HPDE6-E6E7 (cell line): ENCODE results near the gene GRB10.
A peak's percentile ranks its signal among the peaks of the same experiment; 100 is the strongest.

Experiments used
- DNase-seq: peaks from one replicate; pipeline ENCODE4 v3.0.0; 2011; ENCODE audit warnings: missing footprints; ENCODE audit errors: extremely low spot score

Gene GRB10

DNA sequence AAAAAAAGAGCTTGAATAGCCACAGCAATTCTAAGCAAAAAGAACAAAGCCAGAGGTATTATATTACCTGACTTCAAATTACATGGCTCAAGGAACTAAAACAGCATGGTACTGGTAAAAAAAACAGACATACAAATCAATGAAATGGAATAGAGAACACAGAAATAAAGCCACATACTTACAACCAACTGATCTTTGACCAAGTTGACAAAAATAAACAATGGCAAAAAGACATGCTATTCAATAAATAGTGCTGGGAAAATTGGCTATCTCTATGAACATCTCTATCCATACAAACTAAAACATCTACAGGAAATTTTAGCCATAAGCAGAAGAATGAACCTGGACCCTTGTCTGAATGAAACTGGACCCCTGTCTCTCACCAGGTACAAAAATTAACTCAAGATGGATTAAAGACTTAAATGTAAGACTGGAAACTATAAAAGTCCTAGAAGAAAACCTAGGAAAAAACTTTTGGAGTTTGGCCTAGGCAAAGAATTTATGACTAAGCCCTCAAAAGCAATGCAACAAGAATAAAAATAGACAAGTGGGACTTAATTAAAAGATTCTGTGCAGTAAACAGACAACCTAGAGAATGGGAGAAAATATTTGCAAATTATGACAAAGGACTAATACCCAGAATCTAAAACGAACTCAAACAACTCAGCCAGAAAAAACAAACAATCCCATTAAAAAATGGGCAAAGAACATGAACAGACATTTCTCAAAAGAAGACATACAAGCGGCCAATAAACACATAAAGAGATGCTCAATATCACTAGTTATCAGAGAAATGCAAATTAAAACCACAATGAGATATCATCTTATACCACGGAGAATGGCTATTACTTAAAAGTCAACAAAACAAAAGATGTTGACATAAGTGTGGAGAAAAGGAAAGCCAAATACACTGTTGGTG is 144.7 kb downstream of the GRB10 start:
- DNase-seq: no peak

DNA sequence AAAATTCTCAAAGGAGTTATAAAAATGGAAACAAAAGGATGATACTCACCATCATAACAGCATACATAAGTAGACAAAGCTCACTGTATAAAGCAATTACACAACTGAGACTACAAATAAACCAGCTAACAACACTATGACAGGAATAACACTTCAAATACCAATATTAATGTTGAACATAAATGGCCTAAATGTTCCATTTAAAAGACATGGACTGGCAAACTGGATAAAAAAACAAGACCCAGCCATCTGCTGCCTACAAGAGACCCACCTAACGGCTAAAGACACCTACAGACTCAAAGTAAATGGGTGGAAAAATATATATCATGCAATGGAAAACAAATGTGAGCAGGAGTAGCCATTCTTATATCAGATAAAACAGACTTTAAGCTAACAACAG is 148.3 kb downstream of the GRB10 start:
- no peak for DNase-seq

DNA sequence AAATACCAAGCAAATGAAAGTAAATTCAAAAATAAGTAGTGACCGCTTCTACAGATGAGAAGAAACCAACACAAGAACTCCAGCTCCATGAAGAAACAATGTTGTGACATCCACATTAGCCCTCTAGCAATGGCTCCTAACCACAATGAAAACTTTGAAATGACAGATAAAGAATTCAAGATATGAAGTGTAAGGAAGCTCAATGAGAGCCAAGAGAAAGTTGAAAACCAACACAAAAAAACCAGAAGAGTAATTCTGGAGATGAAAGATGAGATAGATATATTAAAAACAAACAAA is 149.3 kb downstream of the GRB10 start:
- DNase-seq: no peak

DNA sequence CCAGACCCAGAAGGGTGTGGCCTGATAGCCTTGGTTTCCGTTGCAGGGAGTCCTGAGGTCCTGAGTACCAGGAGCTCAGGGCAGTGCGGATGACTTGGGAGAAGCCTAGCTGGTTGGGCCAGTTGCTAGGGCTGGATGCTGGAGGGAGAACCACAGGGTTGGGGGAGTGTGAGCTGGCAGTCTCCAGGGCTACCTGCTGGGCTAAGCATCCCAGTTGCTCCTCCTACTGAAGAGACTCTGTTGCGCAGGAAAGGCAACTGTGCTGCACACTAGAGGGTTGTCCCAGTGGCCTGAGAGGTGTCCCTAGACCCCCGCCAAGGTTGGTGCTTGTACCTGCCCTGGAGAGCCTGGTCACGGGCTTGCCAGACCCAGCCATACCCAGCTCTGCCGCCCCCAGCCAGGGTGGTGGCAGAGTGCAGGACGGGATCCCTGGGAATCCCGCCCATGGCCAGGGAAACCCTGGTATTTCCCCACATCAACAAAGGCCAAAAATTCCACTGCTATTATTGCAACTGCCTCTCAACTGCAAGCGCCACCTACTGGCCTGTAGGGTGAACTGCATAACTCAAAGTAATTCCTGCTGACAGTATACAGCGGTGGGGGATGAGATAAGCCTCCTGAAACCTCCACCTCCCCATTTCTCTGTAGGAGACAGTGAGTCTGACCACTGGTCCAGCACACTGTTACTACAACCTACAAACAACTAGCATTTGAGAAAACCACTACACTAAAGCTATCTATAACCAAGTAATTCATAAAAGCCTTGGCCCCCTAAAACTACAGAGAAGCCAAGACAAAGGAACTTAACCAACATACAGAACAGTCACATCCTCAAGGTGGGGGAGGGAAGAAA is 149.9 kb downstream of the GRB10 start:
- DNase-seq: peak; percentile 25

DNA sequence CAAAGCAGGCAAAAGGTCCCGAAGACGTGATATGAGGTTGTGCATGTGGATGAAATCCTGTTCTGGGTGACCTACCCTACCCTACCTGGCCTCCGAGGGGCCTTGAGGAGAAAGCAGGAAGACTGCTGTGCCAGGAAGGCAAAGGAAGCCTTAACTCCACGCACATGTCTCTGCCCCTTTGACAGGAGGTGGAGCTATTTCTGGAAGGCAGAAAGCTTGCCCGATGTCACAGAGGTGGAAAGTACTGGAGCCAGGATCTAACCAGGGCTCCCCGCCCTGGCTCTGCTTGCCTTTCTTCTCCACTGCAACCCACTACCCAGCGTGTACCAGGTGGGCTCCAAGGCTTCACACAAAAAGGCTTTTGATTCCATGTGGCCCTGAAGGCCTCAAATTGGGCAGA is 151.1 kb downstream of the GRB10 start:
- DNase-seq: no peak

DNA sequence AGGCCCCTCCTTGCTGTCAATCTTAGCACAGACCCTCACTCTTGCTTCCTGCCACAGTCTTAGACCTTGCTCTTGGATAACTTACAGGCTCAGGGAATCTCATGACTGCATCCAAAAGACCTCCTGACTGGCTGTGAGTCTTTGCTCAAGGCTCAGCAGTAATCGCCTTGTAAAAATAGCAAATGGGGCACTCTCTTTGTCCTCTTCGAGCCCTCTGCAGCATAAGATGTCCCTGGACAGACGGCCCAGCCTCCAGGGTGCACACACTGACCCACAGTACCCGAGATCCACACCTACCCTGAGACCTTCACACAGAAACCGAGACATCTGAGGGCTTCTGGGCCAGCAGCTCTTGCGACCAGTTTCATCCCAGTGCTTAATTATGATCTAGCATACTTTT is 151.6 kb downstream of the GRB10 start:
- no peak for DNase-seq

DNA sequence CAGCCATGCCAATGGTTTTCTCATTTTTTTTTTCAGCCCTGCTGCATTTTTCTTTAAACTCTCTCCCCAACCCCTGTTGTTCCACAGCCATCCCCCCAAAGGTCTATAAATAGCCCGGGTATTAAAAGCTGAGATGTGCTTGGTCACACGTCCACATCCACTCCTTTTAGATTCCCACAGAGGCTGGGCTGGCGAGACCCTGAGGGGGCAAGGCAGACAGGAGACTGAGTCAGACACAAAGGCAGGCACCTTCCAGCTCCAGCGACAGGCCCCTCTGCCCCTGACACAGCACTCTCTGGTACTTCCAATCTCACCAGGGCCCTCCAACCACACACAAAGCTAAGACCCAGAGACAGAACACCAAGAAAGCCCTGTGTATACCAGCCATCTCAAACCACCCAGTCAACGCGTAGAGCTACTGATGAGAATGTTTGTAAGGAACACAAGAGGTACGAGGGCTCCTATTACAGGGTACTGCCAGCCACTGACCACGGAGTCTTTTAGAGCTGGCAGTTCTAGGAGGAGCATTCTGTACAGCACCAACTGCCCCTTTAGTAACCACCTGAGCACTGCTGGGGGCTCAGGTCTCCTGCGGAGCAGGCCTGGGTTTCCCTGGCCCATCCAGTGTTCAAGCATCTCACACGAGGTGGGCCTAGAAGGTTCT is 153.3 kb downstream of the GRB10 start:
- no peak for DNase-seq

DNA sequence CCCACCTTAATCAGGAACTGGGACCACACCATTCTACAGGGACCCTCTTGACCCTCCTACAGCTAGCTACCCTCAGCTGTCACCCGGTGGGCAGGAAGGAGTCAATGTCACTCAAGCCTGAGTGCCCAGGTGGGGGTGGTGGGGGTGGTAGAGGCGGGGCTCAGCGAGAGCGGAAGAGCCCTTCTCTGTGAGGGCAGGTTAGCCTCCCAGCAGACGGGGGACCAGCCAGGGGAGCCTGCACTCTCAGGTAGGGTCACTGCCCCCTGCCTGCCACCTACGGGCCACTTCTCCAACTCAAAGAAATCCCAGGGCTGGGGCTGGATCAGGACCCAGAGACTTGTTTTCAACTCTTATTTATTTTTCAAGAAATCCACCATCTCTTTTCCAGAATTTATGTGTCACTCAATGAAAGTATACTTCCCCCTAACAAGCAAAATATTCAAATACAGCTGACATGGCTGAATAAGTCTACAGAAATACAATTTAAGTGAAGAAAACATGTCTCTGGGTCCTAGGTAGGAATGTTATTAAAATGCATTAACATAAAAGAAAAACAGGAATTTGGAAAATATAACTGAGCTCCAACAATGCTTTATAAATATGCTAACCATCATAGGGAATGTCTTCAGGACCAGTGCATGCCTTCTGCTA is 154.1 kb downstream of the GRB10 start:
- no peak for DNase-seq

DNA sequence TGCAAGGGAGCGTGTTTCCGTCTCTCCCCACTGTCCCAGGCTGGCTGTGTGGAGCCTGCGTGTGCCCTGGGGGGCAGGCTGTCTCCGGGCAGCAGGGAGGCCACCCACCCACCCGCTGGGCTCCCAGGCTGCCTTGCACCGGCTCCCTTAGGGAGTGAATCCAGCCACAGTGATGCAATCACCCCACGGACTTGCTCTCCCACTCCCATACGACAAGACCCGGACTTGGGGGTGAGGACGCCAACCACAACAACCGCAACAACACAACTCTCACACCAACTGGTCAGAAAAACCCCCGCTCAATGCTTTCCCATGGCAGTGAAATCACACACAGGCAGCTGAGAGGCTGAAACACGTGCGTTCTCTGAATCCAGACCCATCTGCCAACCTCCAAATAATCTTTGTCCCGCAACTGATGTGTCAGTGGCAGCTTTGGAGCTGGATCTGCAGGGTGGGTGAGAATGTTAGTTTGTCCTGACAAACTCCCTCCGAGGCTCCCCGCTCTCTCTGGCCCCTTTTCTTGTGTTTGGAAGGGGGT is 154.8 kb downstream of the GRB10 start:
- DNase-seq: no peak

DNA sequence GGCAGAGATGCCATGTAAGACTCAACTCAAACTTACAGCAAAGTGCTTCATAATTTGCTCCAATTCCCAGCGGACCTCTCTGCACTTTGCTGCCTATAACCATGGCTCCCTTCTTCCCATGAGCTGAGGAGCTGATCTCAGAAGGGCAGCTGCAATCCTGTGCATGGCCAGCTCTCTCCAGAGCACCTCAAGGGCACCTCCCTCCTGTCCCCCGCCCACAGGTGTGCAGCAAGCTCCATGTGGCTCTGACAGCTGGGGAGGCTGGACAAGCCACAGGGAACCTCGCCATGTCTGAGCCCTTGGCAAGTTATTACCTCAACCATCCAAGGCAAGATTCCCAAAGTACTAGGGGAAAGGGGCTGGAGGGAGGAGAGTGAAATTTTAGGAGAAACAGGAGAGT is 156.4 kb downstream of the GRB10 start:
- no peak for DNase-seq

DNA sequence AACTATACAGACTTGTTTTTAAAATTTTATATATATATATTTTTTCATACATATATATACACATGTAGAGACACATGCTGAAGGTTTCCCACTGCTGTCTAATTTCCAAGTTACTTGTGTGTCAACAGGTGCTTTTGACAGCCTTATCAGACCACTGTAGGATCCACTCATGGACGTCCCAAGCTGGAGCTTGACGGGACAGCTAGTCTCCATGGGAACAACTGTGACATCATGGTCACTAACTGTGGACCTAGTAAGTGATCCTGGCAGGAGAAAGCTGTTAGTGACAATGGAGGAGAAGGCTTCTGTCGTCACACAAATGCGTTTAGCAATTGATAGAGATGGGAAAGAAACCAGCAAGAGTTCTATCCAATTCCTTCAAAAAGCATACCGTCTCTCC is 157.3 kb downstream of the GRB10 start:
- DNase-seq: no peak

DNA sequence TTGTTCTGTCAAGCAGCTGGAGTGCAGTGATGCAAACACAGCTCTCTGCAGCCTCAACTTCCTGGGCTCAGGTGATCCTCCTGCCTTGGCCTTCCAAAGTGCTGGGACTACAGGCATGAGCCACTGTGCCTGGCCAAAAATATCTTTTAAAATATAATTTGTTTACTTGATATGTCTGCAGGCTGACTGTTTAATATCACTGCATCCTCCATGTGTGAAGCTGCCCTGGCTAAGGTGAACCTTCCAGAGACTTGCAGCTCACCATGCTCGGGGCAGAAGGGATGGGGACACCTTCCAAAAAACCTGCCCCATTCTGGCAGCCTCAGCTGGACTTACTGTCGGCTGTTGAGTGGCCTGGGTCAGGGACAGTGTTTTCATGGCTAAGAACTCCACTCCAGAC is 159.9 kb downstream of the GRB10 start:
- DNase-seq: no peak

DNA sequence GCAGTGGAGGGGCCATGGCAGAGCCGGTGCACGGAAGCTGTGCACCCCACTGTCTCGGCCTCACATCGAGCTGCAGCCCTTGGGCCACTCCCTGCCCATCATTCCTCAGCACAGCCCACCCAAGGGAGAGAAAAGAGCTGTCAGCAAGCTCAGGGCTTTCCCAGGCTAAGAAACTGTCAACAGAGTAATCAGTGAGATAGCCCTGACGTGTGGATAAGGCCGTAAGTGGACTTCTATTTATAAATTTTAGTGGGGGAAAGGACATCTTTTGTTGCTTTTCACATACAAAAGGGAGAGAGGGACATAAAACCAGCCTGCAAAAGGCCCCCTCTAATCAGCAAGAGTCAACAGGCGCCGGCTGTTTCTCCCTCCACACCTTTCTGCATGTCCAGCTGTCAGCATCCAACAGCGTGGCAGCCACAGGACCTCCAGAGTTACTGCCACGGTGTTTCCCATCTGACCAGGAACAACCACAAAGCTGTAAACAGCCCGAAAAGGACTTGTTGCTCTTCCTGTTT is 160.7 kb downstream of the GRB10 start:
- DNase-seq: no peak

DNA sequence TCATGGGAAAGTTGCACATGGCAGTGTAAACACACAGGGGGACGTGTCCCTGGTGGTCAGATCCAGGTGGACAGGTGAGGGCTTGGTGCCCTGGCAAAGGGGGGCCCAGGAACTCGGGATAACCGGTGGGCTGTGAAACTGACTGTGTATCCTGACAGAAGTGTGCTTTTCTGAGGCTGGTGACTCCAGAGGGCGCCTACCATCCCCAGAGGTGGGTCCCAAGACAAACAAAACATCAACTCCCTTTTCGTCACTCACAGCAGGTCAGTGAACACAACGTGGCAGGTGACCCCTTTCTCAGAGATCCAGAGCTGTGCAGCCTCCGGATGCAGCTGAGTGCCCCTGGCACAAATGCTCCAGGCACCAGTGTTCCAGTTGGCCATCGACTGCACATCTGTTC is 161.5 kb downstream of the GRB10 start:
- no peak for DNase-seq

DNA sequence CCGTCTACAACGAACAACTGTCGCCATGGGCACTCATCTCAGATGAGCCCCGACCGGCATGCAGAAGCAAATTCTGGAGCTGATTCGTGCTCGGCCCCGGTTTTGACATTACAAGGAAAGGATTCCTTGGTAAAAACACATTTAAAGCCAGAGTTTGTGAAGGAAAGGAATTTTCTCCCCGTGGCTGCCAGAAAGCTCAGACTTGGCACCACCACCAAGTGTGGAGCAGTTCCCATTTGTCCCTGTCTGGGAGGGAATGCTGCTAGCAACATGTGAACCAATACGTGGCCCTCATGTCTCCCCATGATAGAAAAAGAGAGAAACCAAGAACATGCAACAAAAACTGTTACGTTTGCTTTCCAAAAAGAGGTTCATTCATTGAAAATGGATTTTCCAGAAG is 162.3 kb downstream of the GRB10 start:
- DNase-seq: no peak

DNA sequence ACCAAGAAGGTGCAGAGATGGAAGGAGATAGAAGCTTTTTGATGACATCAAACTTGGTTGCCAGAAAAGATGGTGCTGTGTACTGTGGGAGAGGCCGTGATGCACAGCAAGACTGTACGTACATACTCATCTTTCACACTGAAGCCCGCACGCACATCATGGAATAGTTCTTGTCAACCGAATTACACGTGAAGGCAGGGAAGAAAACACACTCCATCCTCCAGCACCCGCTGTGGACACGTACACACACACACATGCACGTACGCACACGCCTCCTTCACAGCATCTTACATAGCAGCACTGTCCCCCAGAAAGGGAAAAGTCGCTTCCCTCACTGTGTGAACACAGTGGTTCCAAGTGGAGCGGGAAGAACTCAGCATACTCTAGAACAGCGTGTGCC is 163.0 kb downstream of the GRB10 start:
- no peak for DNase-seq

DNA sequence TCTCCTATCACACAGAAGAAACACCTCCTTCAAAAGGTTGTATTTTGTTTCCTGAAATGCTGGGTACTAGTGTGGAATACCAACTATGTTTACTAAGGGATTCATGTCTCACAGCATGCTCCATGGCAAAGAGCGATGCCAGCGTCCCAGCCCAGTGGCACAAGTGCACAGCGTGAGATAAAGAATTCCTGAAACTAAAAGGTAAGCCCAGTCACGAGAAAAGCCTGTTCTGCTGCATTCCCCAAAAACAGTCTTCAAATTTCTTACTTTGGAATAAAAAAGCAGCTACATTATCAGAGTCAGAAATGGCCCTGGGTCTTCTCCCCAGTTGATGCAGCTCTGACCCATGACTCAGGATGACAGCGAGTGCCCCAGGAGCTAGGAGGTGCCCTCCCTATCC is 164.4 kb downstream of the GRB10 start:
- DNase-seq: no peak

DNA sequence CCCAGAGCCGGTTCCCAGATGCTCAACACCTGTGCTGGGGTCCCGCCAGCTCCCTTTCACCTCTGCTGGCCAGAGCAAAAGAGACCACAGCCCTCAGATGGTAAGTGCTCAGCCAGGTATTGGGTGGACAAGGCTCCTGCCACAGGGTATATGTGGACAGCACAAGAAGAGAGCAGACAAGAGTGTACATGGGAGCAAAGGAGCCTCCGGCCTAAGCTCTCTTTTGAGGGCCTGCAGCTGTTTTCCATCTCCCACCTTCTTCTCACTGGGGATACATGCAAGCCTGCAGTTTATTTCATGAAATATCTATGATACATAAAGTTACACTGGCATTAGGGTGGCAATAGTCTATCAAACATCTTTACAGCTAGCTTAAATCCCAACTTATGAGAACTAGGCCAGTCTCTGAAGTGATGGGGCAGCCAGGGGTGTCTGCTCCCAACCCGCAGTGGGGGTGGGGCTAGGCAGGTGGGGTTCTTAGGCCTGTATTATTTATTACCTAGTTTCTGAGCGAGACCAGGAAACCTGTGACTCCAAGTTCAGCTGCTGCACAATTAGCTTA is 167.1 kb downstream of the GRB10 start:
- no peak for DNase-seq

DNA sequence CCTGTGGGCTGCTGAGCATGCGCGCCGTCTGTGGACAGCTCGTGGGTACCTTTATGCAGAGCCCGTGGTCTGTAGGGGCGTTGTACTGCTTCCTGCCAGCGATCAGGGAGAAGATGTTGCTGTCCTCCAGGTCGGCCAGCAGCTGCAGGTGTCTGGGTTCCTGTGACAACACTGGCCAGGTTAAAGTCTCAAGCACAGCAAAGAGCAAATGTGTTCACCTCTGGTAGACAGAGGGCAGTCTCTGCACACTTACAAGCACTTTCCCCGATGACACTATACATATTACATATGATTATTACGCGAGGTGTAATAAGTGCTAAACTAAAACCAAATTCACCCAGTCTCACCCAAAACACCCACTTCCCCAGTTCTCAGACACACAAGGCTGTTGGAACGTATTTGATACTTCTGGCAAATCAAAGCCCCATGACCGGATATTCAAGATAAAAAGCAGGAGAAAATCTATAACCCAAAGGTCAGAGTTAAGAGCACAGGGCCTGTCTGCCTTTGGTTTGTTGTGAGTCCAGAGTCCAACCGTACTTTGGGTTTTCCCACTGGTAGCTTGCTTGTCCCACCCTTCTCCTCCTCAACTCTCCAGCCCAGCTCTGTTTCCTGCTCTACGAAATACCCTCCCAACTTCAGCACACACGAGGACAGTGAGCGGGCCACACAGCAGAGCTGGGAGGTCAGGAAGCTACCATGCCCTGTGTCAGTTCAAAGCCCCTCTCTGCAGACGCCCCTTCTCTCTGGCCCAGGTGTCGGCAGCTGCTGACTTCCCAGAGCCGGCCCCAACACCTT is 167.8 kb downstream of the GRB10 start:
- no peak for DNase-seq

DNA sequence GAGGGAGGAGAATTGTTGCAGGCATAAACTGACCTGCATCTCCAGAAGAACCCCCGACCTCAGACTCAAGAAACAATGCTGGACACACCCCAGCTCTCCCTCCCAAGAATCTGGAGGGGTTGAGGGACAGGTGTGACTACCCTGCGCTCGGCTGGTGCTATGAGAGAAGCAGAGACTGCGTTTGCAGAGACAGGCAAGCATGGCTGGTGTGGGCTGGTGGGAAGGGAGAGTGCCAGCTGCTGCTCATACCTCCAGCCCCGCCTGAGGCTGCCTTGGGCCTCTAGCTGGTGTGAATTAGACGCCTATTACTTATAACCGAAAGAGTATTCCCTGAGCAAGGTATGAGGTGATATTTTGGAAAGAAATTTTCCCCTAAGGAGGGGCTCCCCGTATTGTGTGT is 169.2 kb downstream of the GRB10 start:
- DNase-seq: no peak
